GM18519 (cell line): ENCODE measurements around the gene LCE4A.

Experiments
- ATAC-seq: cut with Tn5 transposase; IDR thresholded peaks from one replicate; pipeline ENCODE4 v1.9.1; 2021; ENCODE audit warnings: mild to moderate bottlenecking, moderate library complexity; ENCODE audit not compliant: unreplicated experiment, low FRiP score

LCE4A gene

DNA sequence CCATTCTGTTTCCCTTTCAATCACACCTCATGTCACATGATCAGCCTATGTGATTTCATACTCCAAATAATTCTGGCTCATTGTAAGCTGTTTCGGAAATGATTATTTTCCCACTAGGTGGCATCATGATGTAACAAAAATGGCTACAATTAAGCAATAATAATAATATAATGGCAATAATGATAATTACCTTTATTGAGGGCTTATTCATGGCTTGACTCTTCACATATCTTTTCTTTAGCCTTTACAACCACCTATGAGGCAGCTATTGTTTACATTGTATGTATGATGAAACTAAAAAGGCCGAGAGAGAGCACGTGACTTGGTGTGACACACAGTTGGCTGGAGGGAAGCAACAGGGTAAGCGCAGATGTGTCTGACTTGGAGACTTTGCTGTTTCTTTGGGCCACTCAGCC, 37.3 kb downstream of the LCE4A start:
- no peak for ATAC-seq

DNA sequence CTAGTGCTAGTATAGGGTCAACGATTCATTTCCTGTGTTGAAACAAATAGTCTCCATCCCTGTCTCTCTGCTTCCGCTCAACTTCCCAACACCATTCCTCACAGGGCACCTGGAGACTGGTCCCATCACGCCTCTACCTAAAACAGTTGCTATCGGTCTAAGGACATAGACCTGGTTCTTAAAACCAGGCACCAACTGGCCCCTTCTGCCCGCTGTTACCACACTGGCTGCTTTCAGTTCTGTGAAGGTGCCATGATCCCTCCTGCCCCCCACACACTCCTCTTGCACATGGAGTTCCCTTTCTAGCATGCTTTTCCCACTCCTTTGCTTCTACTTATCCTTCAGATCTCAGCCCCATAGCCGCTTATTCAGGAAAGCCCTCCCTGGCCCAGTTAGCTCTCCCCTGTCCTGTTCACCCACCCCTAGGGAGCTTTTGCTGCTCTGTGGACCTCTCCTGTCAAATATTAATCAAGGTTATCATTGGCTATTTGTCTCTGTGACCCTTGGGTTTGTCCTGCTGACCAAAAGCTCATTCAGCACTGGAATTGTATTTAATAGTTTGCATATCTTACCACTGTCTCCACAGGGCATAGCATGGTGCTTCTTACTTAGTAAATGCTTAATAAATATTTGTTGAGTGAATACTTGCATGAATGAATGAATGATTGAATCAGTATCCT, 37.9 kb downstream of the LCE4A start:
- no peak for ATAC-seq

DNA sequence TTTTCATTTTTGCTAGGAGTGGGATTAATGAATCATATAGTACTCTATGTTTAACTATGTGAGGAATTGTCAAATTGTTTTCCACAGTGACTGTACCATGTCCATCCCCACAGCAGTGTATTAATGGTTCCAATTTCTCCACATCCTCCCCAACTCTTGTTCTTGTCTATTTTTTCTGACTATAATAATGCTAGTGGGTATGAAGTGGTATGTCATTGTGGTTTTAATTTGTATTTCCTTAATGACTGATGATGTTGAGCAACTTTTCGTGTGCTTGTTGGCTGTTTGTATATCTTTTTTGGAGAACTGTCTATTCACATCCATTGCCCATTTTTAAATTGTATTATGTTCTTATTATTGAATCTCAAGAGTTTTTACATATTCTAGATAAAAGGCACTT, 39.9 kb downstream of the LCE4A start:
- ATAC-seq: no peak

DNA sequence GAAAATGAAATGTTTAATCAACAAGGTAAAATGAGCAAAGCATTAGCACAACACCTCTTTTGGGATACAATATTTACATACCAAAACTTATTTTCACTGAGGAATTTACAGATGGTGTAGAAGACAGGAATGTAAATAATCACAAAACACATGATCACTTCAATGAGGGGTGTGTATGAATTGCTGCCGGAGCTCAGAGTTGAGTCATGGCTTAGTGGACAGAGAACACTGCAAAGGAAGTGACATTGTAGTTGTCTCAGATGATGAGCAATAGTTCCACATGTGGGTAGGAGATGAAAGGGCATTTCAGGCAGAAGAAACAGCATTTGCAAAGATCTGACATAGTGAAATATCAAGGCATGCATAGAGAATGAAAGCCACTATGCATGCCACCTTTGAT, 44.3 kb downstream of the LCE4A start:
- ATAC-seq: no peak

DNA sequence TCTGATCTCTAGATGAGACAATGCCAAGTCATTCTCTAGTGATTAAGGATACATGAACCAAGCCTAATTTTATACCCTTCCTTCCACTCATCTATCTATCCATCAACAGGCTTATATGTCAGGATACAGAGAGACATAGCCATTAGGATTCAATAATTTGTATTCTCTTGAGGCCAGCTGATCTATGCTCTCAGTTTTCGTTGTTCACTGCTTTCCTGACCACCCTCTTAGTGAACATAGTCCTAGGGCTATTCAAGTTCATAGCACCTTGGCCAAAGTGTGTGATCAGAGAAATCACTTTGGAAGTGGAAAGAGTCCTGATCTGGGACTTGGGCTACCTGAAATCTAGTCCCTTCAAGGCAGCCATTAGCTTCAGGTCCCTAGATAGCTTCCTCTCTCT, 45.6 kb downstream of the LCE4A start:
- no peak for ATAC-seq

DNA sequence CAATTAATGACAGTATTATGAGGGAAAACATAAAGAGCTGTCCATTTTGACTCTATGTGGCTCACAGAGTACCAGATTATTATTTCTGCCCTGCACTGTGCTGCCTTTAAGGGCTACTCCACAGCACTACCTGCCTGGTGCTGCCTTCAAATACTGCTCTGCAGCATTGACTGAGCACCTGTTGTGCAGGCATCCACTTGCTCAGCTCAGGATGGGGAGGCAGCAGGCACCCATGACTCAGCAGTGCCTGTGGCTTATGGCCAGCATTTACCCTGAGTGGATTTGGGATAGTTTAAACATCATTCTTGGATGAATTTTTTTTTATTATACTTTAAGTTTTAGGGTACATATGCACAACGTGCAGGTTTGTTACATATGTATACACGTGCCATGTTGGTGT, 48.9 kb downstream of the LCE4A start:
- no peak for ATAC-seq

DNA sequence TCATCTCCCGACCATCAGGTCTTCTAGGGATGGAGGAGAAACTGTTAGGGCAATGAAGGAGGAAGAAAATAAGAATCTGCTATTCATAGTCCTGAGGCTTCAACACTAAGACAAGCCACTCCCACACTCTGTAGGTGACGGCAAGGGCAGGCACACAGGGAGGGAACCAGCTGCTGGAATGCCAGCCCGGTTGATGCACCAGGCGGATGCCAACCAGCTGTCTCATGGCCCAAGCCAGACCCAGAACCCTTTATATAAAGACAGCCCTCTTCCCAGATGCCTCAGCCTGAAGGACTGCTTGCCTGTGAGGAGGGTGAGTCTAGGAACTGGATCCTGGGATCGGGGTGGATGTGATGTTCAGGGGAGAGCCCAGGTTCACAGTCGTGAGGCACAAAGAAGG, 49.8 kb downstream of the LCE4A start, which contains the start of gene KPRP:
Gene KPRP, plus strand, starts transcription at position 279 of the 400 bp plus-strand sequence. CDS start 1,564 bp downstream, outside the sequence.
- ATAC-seq: no peak

DNA sequence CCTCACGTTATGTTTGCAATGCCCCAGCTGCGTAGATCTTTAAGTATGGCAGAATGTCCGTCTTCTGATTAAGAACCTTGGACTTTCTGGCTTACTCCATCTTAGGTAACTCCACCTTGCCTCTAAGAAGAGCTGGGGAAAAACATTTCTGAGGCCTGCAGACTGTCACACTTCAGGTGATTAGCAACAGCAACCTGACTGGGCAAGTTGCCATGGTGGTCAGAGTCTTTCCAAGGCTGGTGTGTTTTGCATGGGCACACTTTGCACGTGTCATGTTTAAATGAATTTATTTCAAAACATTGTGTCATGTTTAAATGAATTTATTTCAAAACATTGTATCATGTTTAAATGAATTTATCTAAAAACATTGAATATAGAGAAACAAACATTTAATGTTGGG, 50.7 kb downstream of the LCE4A start:
- ATAC-seq: no peak
